Adrenal gland (tissue), 5 donors: Measurements from ENCODE around the gene TNIK.

ENCODE experiments used
- CTCF ChIP-seq, 6 experiments: fragments of 450-650 bp in 4 of 6; fragments of 200-600 bp in 2 of 6; sonication (generic) in 1 of 6; IDR thresholded peaks; 1 replicate in 5 of 6; 2 replicates in 1 of 6; pipeline versions ENCODE4 v1.5.1 to v1.8.0; 2016 to 2021; ENCODE audit warnings: antibody characterized with exemption in 6 of 6, mild to moderate bottlenecking in 2 of 6, moderate library complexity in 1 of 6
- POLR2A ChIP-seq, 2 donors: fragments of 450-650 bp; IDR thresholded peaks; one replicate each; pipeline ENCODE4 v1.6.1; 2017; ENCODE audit warnings: antibody characterized with exemption in 2 of 2, mild to moderate bottlenecking in 2 of 2, moderate library complexity in 1 of 2
- donor health status: DM: no; HTN: no; CAD: no.

GRCh38 chr3:171262431-171262830 is 197.8 kb downstream of the TNIK start:
- TF ChIP-seq POLR2A (IDR thresholded peaks at IDR 0.05) = no peak
- no peak for TF ChIP-seq CTCF (IDR thresholded peaks at IDR 0.05)
